ENCODE results near the gene TRAPPC2.

DNA sequence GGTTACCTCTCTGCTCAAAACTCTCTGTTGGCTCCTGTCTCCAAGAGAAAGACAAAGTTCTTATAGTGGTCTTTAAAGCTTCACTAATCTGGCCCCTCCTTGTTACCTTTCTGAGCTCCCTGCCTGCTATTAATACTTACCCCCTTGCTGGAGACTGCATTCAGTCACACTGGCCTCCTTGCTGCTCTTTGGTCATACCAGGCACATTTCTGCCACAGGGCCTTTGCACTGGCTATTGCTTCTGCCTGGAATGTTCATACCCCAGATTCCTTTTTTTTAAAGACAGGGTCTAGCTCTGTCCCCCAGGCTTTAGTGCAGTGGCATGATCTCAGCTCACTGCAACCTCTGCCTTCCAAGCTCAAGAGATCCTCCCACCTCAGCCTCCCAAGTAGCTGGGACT is 61.4 kb downstream of the TRAPPC2 start:
- TF ChIP-seq, protein P1, sequence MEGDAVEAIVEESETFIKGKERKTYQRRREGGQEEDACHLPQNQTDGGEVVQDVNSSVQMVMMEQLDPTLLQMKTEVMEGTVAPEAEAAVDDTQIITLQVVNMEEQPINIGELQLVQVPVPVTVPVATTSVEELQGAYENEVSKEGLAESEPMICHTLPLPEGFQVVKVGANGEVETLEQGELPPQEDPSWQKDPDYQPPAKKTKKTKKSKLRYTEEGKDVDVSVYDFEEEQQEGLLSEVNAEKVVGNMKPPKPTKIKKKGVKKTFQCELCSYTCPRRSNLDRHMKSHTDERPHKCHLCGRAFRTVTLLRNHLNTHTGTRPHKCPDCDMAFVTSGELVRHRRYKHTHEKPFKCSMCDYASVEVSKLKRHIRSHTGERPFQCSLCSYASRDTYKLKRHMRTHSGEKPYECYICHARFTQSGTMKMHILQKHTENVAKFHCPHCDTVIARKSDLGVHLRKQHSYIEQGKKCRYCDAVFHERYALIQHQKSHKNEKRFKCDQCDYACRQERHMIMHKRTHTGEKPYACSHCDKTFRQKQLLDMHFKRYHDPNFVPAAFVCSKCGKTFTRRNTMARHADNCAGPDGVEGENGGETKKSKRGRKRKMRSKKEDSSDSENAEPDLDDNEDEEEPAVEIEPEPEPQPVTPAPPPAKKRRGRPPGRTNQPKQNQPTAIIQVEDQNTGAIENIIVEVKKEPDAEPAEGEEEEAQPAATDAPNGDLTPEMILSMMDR (IDR thresholded peaks at IDR 0.05; ENCODE audit: low read length) = no peak
- no peak for TF ChIP-seq EZH2 (IDR thresholded peaks at IDR 0.05; ENCODE audit: borderline replicate concordance, low read length)
